Lower lobe of right lung (tissue), 2 donors: ENCODE measurements around the gene CFAP99. TPM values are rescaled to one million over a fixed set of nuclear protein-coding genes. Genes with fewer than 3 reads are reported as not detected.
A peak's percentile ranks its signal among the peaks of the same experiment; 100 is the strongest.

Experiments
- ATAC-seq, 2 donors: fragments of 200-7000 bp; cut with Tn5 transposase; one replicate each; pipeline ENCODE4 v1.9.1; 2020 to 2022; ENCODE audit warnings: mild to moderate bottlenecking in 2 of 2, moderate library complexity in 2 of 2
- DNase-seq: peaks from one replicate; pipeline ENCODE4 v3.0.0-alpha.2; 2020
- H3K27ac ChIP-seq: fragments of 200-600 bp; one replicate; pipeline ENCODE4 v1.8.0; 2022
- H3K27me3 ChIP-seq: fragments of 200-600 bp; one replicate; pipeline ENCODE4 v1.8.0; 2022; ENCODE audit warnings: low read depth
- H3K36me3 ChIP-seq: fragments of 200-600 bp; one replicate; pipeline ENCODE4 v1.8.0; 2022; ENCODE audit warnings: mild to moderate bottlenecking
- H3K4me1 ChIP-seq: fragments of 200-600 bp; one replicate; pipeline ENCODE4 v1.8.0; 2022
- H3K4me3 ChIP-seq: fragments of 200-600 bp; one replicate; pipeline ENCODE4 v1.8.0; 2022; ENCODE audit warnings: mild to moderate bottlenecking
- H3K9me3 ChIP-seq: fragments of 200-600 bp; one replicate; pipeline ENCODE4 v1.8.0; 2022
- CTCF ChIP-seq: fragments of 200-600 bp; IDR thresholded peaks from one replicate; pipeline ENCODE4 v1.8.0; 2022; ENCODE audit warnings: antibody characterized with exemption, mild to moderate bottlenecking
- intact Hi-C: fragments of 100-400 bp; cut with DNase I; formaldehyde crosslinking; loops from one replicate; pipeline ENCODE4 v1.11.0; 2022
- total RNA-seq: library from RNA; stranded (reverse); fragmentation: NEBNext Ultra II Directional; extraction: Animal tissue kit (Norgen Biotek cat#: 25700); gene quantifications from one replicate; pipeline ENCODE4 v1.2.1, GENCODE V29; 2021
- donor health status: DM: no; HTN: yes; CAD: no; lungs with severe emphysema.

Gene CFAP99
- total RNA-seq, 1 donor from 2014 or later: 4.3 TPM

DNA sequence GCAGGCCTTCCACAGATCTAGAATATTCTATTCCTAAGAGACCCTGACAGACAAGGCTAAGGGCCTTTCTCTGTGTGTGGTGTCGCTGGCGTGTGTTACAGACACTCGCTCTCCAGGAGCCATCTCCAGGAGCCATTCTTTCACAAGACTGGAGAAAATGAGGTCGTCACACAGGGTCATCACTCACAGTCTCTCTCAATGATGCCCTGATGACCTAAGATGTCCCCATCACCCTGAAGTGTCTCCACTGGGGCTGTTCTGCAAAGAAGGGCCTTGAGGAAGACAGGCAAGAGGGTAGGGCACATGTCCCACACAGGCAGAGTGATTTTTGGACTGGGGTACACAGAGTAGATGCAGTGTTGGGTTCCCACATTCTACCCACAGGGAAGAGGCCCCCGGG lies 35.0 kb upstream of the CFAP99 start:
- intact Hi-C loops: no loop called here
- Histone ChIP-seq H3K4me3 (no peak overlapping the region), H3K9me3 (no peaks in the 10 kb centered on the region), H3K27ac (no peak overlapping the region), H3K4me1 (peaks cover 5% of the 10 kb centered on the region), H3K36me3 (no peaks in the 10 kb centered on the region), H3K27me3 (no peaks in the 10 kb centered on the region)
- DNase-seq (no peak), ATAC-seq (no peak)
- no peak for TF ChIP-seq CTCF

- DNase-seq (no peak), ATAC-seq (peak in 1 of 2 donors; percentile 14)
- intact Hi-C loops: no loop called here
- H3K27ac ChIP-seq: no peak overlapping the region
- H3K27me3 ChIP-seq: no peaks in the 10 kb centered on the region
- H3K4me1 ChIP-seq: peaks cover 10% of the 10 kb centered on the region
- H3K9me3 ChIP-seq: no peaks in the 10 kb centered on the region
- TF ChIP-seq CTCF: no peak
- no peaks in the 10 kb centered on the region for H3K36me3 ChIP-seq
- no peak overlapping the region for H3K4me3 ChIP-seq
Measured at GRCh38 chr4:2384245-2384644, 34.5 kb upstream of the CFAP99 start.

- H3K4me1 ChIP-seq: peaks cover 10% of the 10 kb centered on the region
- TF ChIP-seq CTCF: no peak
- H3K27me3 ChIP-seq: no peaks in the 10 kb centered on the region
- no peak overlapping the region for H3K27ac ChIP-seq
- no peaks in the 10 kb centered on the region for H3K36me3 ChIP-seq
- DNase-seq: no peak
- no peak overlapping the region for H3K4me3 ChIP-seq
- H3K9me3 ChIP-seq: no peaks in the 10 kb centered on the region
- intact Hi-C loops: no loop called here
- ATAC-seq: no peak
Measured at GRCh38 chr4:2385516-2385915, 33.2 kb upstream of the CFAP99 start.

GRCh38 chr4:2386717-2387116 lies 32.0 kb upstream of the CFAP99 start:
- peaks cover 10% of the 10 kb centered on the region for H3K4me1 ChIP-seq
- ATAC-seq (no peak), DNase-seq (no peak)
- H3K4me3 ChIP-seq: no peak overlapping the region
- intact Hi-C loops: no loop called here
- H3K9me3 ChIP-seq: no peaks in the 10 kb centered on the region
- H3K27me3 ChIP-seq: no peaks in the 10 kb centered on the region
- no peak for TF ChIP-seq CTCF
- no peak overlapping the region for H3K27ac ChIP-seq
- no peaks in the 10 kb centered on the region for H3K36me3 ChIP-seq

DNA sequence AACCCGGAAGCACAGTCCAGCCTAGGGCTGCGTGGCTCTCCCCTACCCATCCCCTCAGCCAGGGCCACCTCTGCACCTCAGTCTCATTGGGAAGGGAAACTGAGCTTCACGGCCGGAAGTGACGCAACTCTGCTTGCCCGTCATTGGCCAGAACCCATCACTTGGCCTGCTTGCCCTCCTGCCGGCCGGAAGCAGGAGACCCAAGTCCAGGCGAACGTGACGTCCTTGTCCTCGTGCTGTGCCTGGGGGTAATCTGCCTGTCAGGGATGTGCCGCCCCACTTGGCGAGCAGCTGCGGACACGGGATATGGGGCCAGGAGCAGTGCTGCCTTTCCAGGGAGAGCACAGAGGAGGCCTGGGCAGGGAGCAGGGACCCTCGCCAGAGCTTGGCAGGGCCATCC lies 31.5 kb upstream of the CFAP99 start:
- Histone ChIP-seq H3K36me3 (no peaks in the 10 kb centered on the region), H3K4me1 (peaks cover 10% of the 10 kb centered on the region), H3K9me3 (no peaks in the 10 kb centered on the region), H3K4me3 (no peak overlapping the region), H3K27ac (no peak overlapping the region), H3K27me3 (no peaks in the 10 kb centered on the region)
- TF ChIP-seq CTCF: no peak
- ATAC-seq (no peak), DNase-seq (no peak)
- intact Hi-C loops: no loop called here

DNA sequence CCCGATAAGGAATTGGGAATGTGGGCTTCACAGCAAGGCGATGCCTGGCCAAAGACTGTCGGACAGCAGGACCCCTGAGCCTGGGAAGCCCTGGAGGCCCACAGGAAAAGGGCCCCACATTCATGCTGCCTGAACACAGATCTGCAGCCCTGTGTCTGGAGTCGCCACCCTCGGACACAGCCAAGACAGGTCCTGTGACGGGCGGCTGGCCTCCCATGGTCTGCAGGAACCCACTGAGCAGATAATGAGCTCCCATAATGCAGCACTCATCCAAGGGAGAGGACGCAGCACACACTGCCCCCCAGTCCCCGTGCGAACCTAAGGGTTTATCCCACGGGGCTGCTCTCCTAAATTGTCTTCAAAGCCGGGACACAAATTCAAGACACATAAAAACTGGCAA lies 30.9 kb upstream of the CFAP99 start:
- Histone ChIP-seq H3K4me1 (peaks cover 10% of the 10 kb centered on the region), H3K9me3 (no peaks in the 10 kb centered on the region), H3K27me3 (no peaks in the 10 kb centered on the region), H3K4me3 (no peak overlapping the region), H3K36me3 (no peaks in the 10 kb centered on the region), H3K27ac (no peak overlapping the region)
- no peak for ATAC-seq
- no peak for TF ChIP-seq CTCF
- intact Hi-C loops: no loop called here
- DNase-seq: no peak
